Measurements from ENCODE around the gene PLEK2.

DNA sequence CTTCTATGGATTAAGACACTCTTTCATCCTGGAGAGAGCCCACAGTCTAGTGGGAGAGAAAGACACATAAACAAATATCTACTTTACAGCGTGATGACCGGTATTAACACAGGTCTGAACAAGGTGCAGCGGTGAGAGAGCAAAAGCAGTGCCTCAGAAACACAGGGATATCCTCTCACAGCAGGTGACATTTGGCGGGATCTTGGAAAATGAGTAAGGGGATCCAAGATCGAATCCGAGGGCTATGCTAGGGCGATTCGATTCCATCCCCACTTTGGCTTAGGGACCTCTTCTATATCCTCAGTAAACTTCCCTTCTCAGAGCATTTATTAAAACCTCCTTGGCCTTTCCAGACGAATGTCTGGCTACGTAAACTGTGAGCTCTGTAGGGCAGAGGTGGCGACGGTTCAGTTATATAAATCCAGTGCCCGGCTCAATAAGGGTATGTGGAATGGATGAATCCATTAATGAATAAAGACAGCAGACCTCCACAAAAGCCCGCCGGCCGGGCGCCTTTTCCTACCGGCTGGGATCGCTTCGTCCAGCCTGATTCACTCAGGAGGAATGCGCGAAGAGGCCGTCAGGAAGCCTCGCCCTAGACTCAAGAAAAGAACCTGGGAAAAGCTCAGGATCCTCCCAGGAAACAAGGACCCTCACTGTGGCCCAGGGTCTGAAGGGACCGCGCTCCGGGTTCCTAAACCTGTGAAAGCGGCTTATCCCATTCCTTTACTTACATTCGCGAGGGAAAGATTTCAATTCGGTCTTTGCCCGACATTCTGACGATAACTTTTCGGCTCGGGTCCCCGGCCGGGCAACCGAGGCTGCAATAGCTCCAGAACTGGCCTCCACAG lies 52.8 kb downstream of the PLEK2 start:
- peak; percentile 28 for TF ChIP-seq POLR2A (IDR thresholded peaks at IDR 0.05)
- TF ChIP-seq, protein P1, sequence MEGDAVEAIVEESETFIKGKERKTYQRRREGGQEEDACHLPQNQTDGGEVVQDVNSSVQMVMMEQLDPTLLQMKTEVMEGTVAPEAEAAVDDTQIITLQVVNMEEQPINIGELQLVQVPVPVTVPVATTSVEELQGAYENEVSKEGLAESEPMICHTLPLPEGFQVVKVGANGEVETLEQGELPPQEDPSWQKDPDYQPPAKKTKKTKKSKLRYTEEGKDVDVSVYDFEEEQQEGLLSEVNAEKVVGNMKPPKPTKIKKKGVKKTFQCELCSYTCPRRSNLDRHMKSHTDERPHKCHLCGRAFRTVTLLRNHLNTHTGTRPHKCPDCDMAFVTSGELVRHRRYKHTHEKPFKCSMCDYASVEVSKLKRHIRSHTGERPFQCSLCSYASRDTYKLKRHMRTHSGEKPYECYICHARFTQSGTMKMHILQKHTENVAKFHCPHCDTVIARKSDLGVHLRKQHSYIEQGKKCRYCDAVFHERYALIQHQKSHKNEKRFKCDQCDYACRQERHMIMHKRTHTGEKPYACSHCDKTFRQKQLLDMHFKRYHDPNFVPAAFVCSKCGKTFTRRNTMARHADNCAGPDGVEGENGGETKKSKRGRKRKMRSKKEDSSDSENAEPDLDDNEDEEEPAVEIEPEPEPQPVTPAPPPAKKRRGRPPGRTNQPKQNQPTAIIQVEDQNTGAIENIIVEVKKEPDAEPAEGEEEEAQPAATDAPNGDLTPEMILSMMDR (IDR thresholded peaks at IDR 0.05) = no peak

All from right lobe of liver (tissue), 4 donors.